ENCODE data around the gene OXLD1.
A peak's percentile ranks its signal among the peaks of the same experiment; 100 is the strongest.

The OXLD1 gene

DNA sequence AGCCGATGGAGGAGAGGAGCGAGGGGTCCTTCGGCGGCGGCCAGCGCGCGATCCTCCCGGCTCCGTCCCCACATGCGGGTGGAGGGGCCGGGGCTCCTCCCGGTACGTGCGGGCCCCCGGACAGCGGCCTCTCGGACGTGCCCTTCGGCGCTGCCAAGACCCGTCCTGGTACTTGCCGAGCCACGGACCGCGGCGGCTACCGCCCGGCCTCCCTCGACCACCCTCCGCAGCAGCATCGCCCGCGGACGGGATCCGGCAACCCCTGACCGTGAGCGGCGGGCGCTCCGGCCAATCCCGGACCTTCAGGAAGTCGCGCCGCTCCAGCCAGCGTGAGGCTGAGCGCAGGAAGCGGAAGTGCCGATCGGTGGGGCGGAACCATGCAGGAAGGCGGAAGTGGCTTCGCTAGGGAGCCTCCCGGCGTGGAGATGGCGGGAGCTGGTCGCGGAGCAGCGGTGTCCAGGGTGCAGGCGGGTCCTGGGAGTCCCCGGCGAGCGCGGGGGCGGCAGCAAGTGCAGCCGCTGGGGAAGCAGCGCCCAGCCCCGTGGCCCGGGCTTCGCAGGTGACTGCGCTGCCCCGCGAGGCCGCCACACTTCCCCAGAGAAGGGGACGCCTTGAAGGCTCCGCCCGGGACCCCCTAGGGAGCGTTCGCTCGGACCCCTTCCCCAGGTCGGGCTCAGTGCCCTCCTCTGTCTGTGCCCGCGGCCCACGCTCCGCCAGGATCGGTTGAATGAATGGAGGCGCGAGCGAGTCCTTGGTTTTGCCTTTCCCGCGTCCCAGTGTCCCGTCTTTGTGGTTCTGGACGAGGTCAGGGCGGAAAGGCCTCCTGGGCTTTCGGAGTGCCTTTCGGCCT is at the start of gene OXLD1, which contains the start of gene CCDC137:
TSS of gene OXLD1 (minus strand) at position 264 of the 850 bp plus-strand sequence. CDS start at position 236, 28 bp downstream.
TSS of gene CCDC137 (plus strand) at position 396 of the 850 bp plus-strand sequence. CDS start at position 426, 30 bp downstream.
- peak; percentile 85 for DNase-seq

DNA sequence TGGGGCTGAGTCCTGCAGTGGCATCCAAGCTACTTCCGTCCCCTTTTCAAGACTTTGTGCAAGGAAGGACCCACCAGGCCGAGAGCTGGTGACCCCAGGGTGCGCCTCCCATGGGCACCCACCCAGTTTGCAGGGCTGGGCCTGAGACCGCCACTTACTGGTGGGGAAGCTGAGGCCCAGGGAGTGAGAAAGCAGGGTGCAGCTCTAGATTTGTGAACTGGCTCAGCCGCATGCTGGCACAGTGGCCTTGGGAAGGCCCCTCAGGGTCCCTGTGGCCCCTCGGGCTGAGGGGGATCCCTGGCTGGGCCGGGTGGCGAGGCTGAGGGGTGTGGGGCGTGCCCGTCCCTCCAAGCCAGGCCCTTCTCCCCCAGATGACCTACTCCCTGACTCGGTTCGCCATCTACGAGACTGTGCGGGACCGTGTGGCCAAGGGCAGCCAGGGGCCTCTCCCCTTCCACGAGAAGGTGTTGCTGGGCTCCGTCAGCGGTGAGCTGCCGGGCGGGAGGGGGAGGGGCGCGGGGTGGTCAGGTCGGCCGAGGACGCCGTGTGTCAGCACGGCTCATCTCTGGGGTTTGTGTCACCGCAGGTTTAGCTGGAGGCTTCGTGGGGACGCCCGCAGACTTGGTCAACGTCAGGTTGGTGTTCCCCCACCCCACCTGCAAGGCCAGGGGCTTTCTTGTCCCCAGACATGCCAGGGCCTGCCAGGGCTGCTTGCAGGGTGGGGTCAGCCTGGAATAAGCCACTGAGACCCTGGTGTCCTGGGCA is 48.9 kb upstream of the OXLD1 start:
- DNase-seq: no peak

DNA sequence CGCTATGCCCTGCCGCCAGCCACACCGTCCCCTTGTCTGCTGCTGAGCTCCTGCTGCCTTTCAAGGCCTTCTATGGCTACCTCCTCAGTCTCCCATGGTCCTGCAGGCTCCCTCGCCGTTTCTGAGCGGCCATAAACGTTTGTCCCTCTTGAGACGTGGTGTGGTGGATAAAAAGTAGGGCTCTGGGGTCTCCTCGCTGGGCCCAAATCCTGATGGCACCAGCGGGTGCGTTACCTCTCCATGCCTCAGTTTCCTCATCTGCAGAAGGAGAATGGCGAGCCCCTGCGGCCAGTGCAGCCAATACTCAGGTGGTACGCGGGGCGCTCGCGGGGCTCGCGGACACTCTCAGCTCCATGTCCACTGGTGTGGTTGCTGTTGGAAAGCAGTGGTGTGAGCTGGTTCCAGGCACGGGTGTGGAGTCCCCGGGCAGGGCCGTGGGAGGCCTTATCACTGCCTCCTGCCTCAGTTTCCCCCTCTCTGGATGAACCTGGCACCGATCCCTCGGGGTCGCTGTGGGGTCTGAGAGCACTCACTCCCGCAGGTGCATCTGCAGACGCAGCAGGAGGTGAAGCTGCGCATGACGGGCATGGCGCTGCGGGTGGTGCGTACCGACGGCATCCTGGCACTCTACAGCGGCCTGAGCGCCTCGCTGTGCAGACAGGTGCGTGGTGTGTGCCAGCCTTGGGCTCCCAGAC is 48.2 kb upstream of the OXLD1 start:
- DNase-seq: no peak

DNA sequence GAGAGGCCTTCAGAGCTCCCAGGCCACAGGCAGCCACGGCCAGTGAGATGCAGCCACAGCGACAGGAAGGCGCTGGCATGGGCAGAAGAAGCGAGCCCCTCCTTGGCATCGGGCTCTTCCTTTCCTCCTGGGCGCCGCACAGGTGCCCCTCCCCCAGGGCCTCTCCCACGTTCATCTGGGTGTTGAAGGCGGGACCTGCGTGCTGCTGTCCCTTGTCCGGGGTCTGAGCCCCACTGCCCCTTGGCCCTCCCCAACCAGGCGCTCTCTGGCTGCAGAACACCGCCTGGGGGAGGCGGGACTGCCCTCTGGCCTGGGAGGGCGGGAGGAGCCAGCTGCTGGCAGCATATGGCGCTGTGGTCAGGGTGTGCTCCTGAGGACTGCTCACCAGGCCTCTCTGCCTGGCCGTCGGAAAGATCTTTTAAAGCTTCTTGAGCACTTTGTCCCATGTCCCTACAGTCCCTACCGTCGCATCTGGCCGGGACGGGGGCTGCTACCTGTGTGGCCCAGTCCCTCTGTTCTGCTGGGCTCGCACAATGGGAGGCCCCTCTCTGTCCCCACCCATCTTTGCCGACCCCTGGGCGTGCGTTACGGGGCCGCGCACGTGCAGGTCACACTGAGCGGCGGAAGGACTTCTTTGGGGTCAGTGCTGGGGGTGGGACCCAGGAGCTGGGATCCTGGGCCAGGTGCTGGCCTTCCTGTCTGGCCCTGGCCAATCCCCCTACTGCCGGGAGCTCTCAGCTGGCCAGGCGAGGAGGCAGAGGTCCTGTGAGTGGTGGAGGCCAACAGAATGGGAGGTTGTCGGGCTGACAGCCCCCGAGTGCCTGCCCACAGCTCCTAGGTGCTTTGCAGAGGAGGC is 47.4 kb upstream of the OXLD1 start:
- no peak for DNase-seq

DNA sequence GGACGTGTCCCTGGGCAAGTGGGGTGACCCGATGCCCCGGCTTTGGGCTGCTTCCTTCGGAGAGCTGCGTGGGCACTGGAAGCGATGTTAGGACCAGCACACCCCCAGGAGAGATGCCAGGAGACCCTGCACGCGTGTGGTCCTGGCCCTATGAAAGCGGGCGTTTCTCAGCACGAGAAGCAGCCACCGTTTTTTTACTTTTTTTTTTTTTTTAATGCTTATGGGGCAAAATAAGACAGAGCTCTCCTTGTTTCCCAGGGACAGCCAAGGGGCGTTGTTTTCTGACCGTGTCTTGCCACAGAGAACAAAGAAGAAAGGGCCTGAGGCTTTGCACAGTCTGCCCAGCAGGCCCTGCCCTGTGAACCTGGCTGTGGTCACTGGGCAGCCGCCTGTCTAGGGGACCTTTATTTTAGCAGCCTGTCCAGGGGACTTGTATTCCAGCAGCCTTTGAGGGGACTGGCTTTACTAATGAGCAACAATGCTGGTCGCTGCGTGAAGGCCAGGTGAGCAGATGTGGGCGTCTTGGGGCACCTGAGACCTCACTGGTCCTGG is 46.7 kb upstream of the OXLD1 start:
- no peak for DNase-seq

DNA sequence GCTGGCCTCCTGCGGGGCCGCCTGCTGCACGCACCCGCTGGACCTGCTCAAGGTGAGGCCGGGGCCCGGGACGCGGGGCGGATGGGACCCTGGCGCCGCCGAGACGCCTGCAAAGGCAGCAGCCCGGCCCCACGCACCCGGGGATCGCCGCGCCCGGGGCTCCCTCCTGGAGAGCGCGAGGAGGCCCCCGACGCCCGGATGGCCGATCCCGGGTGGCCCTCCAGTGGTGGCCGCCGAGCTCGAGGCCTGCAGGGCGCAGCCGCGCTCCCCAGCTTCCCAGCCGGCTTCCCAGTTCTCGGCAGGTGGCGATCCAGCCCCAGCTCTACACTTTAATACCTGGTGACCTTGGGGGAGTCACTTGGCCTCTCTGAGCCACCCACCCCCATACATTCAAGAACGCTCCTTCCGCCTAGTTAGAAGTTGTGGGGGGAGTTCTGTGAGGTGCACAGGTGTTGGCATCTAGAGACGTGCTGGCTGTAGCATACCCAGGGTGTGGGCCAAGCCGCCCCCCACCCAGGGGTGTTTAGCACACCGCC is 46.1 kb upstream of the OXLD1 start:
- peak; percentile 11 for DNase-seq

DNA sequence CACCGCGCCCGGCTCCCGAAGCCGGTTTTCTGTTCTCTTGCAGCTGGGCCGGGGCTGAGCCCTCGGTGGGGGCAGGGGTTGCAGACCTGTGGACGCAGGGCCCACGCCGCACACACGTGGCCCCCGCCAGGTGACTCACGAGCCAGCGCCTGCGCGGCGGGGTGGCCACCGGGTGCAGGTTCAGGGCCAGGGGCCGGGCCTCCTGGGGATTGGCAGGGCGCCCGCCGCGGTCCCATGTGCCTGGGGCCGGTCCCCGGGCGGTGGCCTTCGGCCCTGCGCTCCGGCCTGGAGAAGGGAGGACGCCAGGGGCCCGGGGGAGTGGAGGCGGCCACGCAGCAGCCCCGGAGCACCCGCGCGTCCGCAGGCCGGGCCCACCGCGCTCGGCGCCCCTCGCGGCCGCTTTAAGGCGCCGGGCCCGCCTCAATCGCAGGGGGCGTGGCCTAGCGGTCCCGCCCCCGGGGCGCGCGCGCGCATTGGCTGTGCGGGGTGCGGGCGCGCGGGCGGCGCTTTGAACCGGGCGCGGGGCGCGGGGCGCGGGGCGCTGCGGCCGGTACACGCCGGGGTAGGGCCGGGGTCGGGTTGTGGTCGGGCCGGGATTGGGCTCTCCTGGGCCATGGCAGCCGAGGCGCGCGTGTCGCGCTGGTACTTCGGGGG is 45.5 kb upstream of the OXLD1 start, which contains the start of gene SLC25A10:
TSS of gene SLC25A10 (plus strand) at position 471 of the 654 bp plus-strand sequence. CDS start at position 614, 143 bp downstream.
- peak; percentile 57 for DNase-seq

DNA sequence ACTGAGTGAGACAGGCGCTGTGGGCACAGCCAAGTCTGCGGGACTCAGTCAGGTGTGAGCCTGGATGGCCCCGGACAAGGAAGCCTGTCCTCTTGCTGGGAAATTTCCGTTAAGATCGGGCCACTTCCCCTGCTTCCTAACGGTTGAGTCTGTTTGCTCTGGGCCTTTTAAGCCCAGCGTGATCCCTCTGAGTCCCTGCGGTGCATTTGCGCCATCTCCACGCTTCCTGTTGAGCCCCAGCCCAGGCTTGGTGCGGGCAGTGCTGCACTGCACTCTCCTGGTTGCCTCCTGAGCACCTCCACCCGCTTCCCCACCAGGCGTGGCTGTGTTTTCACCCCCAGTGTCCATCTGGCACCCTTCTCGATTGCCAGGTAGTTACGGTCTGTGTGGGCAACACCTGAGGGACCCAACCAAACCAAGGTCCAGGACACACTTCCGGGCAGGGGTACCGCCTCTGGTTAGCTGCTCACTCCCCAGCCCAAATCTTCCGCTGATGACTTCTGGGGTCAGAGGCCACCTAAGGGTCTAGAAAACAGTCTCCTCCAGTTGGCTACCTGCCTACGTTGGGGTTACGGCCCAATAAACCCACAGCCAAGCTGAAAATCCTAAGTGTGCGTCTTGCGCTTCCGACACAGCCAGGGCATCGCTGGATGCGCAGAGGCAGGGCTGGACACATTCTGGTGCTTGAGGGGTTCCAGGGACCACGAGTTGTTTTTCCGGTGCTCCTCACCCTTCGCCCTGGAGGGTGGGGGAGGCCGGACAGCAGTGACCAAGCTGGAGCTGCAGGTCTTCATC is 44.3 kb upstream of the OXLD1 start:
- no peak for DNase-seq

DNA sequence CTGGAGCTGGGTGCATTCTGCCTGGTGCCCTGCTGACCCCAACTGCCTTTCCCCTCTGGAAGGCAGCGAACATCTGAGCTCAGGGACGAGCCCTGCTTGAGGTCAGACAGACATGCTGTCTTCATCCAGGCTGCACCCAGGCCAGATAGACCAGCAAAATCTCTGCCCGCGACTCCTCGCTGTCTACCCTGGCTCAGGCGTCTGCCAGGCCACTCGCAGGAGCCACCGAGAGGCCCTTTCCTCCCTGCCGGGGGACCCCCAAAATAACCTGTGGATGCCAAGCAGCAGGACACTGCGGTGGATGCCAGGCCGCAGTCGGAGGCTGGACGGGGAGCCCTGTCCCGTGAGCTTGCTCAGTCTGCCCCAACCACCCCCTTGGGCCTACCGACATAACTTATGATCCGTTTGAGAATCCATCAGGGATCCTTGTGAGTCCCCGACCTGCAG is 42.4 kb upstream of the OXLD1 start:
- no peak for DNase-seq

DNA sequence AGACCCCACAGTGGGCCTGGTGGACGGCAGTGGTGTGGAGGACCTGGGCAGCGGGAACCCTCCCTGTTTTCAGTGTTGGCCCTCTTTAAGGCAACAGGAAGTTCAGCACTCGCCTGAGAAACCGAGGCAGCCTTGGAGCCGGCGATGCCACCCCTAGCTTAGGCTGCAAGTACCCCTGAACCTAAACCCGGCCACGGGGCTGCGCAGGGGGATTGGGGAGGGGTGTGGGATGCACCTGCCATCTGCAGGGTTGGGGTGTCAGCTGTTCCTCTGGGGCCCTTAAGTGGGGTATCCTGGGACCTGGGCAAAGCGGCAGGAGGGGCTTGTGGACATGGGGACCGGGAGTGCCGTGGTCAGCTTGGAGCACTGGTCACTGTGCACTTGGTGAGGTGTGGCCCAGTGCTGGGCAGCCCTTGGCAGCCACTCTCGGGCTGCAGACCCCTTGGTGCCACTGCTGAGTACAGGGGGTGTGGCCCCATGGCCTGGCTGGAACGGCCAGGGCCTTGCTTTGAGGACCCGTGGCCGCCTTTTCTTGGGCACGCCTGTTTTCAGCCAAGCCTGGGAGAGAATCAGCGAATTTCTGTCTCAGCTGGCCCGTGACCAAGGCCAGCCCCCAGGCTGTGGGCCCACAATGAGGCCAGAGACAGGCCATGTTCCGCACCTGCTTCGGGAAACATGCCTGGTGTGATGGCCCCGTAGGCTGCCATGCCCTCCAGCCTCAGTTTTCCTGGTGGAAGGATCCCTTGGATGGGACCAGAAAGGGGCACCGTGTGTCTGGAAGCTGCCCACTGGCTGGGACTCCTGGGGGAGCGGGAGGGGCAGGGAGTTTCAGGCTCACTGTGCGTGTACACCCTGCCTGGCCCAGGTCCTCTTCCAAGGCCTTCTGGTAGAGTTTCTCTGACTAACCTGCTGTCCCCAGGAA is 41.6 kb upstream of the OXLD1 start:
- no peak for DNase-seq

DNA sequence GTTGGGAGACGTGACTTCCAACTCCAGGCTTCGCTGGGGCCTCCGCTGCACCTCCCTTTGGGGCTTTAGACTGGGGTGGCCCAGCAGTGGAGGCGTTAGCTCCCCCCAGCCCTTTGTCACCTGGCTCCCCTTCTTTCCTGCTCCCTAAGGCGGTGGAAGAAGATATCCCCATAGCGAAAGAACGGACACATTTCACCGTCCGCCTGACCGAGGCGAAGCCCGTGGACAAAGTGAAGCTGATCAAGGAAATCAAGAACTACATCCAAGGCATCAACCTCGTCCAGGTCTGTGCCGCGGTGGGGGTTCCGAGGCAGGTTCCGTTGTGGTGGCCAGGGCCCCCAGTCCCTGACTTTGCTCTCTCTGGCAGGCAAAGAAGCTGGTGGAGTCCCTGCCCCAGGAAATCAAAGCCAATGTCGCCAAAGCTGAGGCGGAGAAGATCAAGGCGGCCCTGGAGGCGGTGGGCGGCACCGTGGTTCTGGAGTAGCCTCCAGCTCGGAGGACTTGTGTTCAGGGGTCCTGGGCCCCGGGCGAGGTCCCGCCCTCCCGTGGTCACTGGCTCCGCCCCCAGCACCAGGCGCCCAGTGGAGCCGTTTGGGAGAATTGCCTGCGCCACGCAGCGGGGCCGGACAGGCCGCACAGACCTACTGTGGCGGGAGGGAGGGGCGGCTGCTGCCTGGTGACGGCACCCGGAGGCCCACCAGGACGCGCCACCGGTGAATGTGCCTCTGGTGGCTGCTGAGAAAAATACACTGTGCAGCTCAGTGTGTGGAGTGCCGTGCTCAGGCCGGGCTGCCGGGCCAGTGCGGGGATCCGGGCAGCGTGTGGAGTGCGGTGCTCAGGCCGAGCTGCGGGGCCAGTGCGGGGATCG is 40.6 kb upstream of the OXLD1 start:
- DNase-seq: no peak

DNA sequence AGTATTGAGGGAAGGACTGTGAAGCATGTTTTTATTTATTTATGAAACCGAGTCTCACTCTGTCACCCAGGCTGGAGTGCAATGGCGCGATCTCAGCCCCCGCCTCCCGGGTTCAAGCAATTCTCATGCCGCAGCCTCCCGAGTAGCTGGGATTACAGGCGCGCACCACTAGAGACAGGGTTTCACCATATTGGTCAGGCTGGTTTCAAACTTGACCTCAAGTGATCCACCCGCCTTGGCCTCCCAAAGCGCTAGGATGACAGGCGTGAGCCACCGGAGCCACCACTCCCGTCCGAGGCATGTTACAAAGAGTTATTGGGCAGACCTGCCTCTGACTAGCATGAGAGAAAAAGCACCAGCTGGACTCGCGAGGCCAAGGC is 39.8 kb upstream of the OXLD1 start:
- DNase-seq: no peak

DNA sequence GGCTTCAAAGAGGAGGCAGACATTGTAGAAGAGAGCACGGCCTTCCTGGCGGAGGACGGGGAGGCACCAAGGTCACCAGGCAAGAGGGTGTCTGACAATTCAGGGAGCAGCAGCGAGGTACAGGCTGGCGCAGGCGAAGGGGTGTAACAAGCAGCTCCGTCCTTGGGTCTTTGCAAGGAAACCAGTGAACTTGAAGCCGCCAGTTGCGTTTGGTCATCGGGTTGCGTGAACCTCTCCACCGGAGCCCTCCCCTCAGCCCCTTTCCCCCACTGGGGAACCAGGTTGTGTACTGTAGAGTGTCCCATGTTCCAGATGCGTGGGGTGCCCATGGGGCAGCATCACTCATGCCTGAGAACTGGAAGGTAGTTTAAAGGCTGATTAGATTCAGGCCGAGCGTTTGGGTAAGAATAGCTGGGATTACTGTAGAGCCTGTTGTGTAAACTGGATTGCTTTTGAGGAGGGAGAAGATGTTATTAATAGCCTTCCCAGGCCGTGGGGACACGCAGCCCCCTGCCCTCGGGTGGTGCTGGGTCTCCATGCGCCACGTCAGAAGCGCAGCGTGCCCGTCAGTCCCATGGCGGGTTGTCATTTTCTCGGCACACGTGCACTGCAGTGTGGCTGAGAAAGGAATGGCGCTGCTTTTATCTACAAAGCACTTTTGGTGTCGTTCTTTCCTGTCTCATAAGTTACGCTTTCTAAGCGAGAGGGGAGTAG is 39.3 kb upstream of the OXLD1 start:
- DNase-seq: no peak

DNA sequence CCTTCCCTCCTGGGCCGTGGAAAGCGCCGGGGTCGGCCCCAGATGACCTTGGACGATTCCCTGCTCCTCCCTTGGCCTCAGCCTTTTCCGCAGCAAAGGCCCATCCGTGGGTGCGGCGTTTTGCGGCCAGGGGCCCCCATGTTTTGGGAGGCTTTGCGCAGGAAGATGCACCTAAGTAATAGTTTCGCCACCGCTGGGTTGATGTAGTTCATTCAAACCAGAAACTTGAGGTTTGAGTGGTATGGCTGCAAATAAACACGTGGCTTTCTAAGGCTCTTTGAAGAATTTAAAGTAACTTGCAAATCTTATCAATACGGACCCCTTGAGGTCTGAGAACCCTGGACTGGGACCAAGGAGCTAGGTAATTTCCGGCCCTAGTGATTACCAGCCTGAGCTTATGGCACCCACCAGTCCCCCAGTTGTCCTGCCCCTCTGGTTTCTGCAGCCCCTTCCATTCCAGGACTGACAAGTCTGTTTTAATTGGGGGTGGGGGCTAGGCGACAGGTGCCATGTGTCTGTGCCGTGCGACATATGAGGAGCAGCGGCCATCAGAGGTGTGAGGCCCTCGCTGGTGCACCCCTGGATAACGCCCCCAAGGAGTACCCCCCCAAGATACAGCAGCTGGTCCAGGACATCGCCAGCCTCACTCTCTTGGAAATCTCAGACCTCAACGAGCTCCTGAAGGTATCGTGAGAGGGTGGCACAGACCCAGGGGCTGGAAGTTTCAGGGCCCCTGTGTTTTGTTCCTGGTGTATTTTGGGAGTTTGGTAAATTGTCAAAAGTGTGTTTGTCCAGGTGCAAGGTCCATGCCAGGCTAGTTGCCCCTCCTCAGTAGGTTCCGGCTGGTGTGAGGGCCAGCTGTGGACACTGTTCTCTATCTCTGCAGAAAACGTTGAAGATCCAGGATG is 37.6 kb upstream of the OXLD1 start:
- DNase-seq: no peak

DNA sequence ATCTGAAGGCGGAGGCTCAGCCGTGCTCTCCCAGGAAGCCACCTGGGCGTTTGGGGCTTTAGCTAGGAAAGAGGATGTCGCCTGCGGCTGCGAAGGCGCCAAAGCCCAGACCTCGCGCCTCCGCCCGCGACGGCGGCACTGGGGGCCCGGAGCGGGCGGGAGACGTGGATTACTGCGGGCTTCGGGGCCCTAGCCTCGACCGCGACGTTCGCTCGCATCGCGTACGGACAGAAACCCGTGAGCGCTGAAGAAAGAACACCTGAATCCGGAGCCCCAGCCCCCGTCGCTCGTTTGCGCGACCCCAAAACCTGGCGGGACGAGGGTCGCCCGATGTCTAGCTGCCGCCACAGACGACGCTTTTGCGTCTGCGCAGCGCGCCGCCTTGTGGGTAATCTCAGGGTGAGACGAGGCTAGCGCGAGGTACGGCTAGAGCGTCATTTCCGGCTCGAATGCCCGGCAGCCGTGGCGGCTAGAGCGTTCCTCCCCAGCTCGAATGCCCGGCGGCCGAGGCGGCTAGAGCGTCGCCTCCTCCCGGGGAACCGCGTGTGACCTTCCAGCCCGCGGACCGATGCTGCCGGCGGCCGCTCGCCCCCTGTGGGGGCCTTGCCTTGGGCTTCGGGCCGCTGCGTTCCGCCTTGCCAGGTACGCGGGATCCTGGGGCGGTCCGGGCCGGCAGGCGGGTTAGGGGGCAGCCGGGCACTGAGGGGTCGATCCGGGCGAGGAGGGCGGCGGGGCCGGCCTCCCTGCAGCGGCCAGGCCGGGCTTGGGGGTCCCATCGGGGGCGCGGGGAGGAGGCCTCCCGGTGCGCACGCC is 36.7 kb upstream of the OXLD1 start, which contains the start of gene MRPL12:
TSS of gene MRPL12 (plus strand) at position 434 of the 813 bp plus-strand sequence. CDS start at position 569, 135 bp downstream.
- DNase-seq: peak; percentile 85

Data from kidney glomerular epithelial cell (primary cell).